Putamen (tissue), 1 donor: Measurements from ENCODE around the gene JAG2.

Experiments used
- DNase-seq: peaks from one replicate; pipeline ENCODE4 v3.0.0-alpha.2; 2016; ENCODE audit warnings: low spot score

The JAG2 gene

DNA sequence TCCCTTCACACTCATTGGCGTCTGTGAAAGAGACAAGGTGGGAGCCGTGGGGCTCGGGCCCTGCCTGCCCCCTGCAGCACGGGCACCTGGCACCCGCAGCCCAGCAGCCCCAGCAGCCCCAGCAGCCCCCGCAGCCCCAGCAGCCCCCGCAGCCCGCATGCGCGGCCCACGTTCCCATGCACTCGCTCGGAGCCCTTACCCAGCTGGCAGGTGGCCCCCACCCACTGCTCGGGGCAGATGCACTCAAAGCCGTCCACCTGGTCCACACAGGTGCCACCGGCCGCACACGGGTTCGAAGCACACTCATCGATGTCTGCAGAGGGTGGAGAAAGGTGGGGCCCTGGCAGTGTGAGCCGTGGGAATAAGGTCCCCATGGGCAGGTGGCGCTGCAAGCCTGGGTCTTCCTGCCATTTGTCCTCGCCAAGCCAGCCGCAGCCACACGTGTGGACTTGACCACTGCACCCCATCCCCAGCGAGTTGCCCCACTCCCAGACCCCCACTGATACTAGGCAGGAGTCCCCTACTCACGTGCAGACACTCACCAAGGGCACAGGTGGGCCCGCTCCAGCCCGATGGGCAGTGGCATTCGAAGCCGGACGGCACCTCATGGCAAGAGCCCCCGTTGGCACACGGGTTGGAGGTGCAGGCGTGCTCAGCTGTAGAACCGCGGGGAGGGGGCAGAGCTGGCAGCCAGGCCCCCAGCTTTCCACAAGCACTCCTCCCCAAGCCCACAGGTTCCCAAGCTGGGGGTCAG lies 17.3 kb downstream of the JAG2 start:
- DNase-seq: no peak

GRCh38 chr14:105150368-105151083 lies 18.1 kb downstream of the JAG2 start:
- DNase-seq: no peak

GRCh38 chr14:105150026-105150367 lies 18.6 kb downstream of the JAG2 start:
- DNase-seq: no peak

- no peak for DNase-seq
Observed at GRCh38 chr14:105149146-105149781, 19.3 kb downstream of the JAG2 start.

GRCh38 chr14:105148604-105149145 lies 19.9 kb downstream of the JAG2 start:
- no peak for DNase-seq

DNA sequence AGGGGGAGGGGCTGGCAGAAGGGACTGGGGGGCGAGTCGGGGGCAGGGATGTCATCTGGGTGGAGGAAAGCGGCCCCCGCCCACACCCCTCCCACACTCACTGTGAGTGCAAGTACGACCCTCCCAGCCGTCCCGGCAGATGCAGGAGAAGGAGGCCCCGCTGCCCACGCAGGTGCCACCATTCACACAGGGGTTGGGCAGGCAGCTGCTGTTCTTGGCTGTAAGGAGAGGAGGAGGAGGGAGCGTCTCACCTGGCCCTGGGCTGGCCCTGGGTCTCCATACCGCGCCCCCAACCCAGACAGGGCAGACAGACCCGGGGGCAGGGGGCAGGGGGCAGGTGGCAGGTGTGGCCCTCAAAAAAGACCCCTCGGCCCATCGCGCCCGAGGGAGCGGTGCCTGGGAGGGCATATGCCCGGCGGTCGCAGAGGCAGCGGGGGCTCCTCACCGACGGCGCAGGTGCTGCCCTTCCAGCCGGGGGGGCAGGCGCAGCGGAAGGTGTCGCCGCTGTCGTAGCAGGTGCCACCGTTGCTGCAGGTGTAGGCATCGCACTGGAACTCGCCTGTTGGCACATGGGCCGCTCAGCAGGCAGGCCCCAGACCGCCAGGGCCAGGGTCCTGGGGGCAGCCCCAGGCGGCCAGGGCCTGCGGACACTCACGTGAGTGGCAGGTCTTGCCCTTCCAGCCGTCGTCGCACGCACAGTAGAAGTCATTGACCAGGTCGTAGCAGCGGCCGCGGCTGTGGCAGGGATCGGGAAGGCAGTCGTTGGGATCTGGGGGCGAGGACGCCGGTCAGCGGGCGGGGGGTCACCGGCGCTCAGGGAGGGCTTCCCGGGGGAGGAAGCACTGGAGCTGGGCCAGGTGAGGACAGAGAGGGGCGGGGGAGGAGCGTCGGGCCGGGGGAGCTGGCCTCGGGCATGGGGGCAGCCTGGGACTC lies 20.6 kb downstream of the JAG2 start:
- DNase-seq: no peak

DNA sequence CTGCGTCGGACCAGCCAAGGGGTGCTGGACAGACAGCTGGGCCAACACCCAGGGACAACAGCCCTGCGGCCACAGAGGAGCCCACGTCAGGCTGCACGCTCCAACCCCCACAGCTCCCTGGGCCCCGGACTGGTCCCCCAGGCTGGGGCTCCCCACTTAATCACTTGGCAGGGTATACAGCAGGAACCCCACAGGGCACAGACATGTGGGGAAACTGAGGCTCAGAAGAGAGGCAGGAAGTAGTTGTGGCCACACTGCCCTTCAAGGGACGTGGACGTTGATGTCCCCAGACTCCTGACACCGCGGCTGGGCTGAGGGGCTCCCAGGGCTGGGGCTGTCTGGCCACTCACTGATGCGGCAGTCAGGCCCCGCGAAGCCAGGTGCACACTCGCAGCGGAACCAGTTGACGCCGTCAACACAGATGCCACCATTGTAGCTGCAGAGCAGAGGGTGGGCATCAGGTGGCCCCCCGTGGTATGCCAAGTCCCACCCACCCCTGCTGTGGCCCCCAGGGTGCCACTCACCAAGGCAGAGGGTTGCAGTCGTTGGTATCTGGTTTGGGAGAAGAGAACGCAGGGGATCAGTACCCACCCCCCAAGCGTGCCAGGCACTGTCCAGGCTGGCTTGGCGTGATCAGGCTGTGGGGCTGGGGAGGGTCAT lies 21.5 kb downstream of the JAG2 start:
- no peak for DNase-seq

GRCh38 chr14:105146181-105146975 lies 22.2 kb downstream of the JAG2 start:
- no peak for DNase-seq

DNA sequence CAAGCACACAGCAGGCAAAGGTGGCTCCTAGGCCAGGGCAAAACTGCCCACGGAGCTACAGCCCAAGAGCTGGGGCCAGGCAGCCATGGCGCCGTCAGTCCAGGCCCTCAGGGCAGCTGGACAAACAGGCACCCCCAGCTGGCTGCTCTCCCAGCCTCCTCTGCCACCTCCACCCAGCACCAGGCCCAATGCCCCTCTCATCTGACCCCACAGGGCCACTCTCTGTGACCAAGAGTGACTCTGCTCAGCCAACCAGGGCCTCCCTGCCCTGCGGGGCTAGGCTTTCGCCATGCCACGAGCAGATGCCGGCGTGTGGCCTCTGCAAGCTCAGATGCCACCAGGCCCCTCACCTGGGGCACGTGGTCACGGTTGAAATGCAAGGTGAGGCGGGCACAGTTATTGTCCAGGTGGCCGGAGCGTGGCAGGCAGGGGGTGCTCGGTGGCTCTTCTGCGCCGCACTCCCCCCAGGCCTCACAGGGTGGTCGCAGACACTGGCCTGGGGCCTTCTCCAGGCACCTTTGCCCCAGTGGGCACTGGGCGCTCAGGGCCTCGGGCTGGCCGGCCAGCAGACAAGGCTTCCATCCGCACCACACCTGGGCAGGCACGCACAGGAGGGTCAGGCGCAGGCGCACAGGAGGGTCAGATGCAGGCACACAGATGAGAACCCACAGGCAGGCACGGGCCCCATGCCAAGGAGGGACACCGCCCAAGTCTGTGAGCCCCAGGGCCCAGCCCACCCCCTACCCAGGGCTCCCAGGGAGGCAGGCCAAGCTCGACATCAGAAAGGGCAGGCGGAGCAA lies 23.0 kb downstream of the JAG2 start:
- no peak for DNase-seq

GRCh38 chr14:105144666-105145380 lies 23.8 kb downstream of the JAG2 start:
- no peak for DNase-seq

- no peak for DNase-seq
Observed at GRCh38 chr14:105144026-105144665, 24.4 kb downstream of the JAG2 start.

DNA sequence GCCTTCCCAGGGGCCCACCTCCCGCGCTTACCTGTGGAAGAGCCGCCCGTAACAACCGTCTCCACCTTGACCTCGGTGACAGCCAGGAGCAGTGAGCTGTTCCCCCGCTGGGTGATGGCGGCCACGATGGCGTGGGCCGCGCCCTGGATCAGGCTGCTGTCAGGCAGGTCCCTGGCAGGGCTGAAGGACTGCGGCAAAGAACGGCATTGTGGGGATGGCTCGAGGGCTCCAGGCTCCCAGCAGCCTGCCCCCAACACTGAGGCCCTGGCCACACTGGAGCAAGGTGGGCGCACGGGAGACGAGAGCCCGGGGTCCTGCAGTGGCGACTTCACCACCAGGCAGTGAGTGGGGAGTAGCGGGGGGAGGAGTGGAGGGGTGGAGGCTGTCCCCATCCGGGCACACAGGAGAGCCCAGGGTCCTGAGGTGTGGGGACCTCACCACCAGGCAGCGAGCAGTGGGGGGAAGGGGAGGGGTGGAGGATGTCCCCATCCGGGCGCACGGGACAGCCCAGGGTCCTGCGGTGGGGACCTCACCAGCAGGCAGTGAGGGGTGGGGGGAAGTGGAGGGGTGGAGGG lies 25.0 kb downstream of the JAG2 start:
- DNase-seq: no peak

DNA sequence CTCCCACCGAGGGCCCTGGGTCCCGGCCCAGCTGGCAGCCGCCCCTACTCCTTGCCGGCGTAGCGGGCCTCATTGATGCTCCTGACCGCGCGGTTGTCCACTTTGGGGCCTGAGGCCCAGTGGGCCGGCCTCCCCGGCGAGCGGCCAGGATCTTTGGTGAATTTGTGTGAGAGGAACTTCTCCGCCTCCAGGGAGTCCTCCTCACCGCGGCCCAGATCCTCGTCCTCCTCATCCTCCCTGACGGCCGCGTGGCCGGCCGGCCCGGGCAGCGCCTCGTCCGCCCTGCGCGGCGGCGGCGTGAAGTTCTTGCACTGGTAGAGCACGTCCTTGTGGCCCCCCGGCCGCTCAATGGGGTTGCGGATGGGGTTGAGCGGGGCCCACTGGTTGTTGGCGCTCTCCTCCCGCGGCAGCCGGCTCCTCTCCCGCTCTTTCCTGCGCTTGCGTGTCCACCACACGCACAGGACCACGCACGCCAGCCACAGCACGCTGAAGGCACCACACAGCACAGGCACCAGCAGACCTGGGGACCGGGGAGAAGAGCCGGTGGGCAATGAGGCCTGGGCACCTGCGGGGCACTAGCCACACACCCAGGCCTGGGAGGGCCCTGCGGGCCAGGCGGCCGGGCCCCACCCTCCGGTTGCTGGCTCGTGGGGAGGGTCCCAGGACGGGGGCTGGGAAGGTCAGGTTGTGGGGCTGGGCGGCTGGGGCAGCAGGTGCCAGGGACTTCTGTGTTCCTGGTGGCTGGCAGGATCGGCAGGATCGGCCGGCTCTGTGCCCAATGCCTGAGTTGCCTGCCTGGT lies 25.7 kb downstream of the JAG2 start:
- DNase-seq: no peak

DNA sequence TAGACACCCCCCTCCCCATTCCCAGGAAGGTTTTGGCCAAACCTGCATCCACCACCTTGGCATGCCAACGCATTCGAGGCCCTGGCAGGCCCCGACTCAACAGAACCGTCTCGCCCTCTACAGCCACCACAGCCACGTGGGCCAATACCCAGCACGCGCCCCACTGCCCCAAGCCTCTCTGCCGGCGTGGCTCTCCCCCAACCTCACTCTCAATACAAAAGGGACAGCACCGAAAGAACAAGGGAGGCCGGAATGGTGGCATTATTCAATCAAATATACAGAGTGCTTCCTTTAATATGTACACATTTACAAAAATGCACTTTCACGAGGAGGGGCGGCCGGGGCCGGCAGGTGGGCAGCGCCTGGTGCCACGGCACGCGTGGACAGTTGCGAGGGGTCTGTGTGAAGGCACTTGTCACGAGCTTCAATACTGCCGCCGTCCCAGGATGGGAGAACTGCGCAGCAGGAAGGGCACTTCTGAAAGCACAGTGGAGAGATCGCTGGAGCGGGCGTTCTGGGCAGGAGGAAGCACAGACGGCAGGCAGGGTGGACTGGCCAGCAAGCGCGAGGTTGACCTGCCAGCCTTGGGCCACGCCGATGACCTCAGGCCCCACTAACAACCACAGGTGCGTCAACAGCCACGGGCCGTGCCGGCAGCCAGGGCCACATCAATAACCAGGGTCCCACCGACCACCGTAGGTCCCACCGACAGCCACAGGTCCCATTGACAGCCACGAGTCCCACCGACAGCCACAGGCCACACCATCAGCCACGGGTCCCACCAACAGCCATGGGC lies 26.9 kb downstream of the JAG2 start:
- DNase-seq: no peak

DNA sequence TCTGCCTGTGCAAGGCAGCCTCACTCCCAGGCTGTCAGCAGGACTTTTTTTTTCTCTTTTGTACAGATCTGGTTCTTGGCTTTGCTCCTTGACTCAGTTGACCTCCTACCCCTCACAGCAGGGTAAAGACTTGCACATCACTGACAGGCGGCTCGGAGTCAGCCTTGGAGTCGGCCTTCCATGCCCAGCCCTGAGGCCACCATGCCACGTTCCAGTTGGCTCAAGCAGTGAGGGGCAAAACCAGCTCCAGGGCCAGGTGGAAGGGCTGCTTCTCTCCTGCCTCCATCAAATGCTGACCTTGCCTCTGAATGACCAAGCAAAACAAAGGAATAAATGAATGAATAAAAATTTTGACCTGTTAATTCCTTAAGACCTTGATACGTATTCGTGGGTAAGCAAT lies 27.6 kb downstream of the JAG2 start:
- no peak for DNase-seq

- DNase-seq: no peak
Observed at GRCh38 chr14:105140581-105140980, 28.0 kb downstream of the JAG2 start.
